Thoracic aorta (tissue), 2 donors: ENCODE data around the gene LRP2BP. TPM values are rescaled to one million over a fixed set of nuclear protein-coding genes. Genes with fewer than 3 reads are reported as not detected.
A peak's percentile ranks its signal among the peaks of the same experiment; 100 is the strongest.

Experiments used
- ATAC-seq: fragments of 150-250 bp; one replicate; pipeline ENCODE4 v1.8.0; 2017; ENCODE audit warnings: low read depth; ENCODE audit not compliant: insufficient number of reproducible peaks, low FRiP score
- DNase-seq: peaks from one replicate; pipeline ENCODE4 v3.0.0-alpha.2; 2020; ENCODE audit warnings: low spot score
- H3K27ac ChIP-seq, 2 donors: fragments of 200-600 bp; sonication (generic); 1 replicate in 1 of 2; 2 replicates in 1 of 2; pipeline ENCODE4 v1.5.1; 2016; ENCODE audit warnings: mild to moderate bottlenecking in 2 of 2, moderate library complexity in 2 of 2
- H3K27me3 ChIP-seq: fragments of 200-600 bp; sonication (generic); replicated peaks from 2 replicates; pipeline ENCODE4 v1.6.0; 2016; ENCODE audit warnings: mild to moderate bottlenecking; ENCODE audit not compliant: insufficient read depth
- H3K36me3 ChIP-seq: fragments of 200-600 bp; sonication (generic); one replicate; pipeline ENCODE4 v1.5.1; 2016
- H3K4me1 ChIP-seq, 2 donors: fragments of 200-600 bp; sonication (generic); 1 replicate in 1 of 2; 2 replicates in 1 of 2; pipeline versions ENCODE4 v1.5.1 to v1.6.0; 2016; ENCODE audit warnings: low read depth in 2 of 2, mild to moderate bottlenecking in 1 of 2; ENCODE audit not compliant: control insufficient read depth in 1 of 2
- H3K4me3 ChIP-seq: fragments of 200-600 bp; sonication (generic); 2 replicates; pipeline ENCODE4 v1.5.1; 2016; ENCODE audit warnings: mild to moderate bottlenecking
- H3K9me3 ChIP-seq: fragments of 200-600 bp; sonication (generic); 2 replicates; pipeline ENCODE4 v1.5.1; 2016
- total RNA-seq, 2 donors: library from RNA; depleted of rRNA; stranded (reverse); fragments of >200 nt; gene quantifications; one replicate each; pipeline versions ENCODE4 v1.1.0 to v1.2.3, GENCODE V29; 2016
- TF ChIP-seq, protein P1 (sequence below): fragments of 200-600 bp; sonication (generic); IDR thresholded peaks from one replicate; pipeline ENCODE4 v1.5.1; 2019; ENCODE audit warnings: antibody characterized with exemption

LRP2BP gene
- total RNA-seq, 2 donors from 2014 or later = 4.4 to 7.6 TPM

DNA sequence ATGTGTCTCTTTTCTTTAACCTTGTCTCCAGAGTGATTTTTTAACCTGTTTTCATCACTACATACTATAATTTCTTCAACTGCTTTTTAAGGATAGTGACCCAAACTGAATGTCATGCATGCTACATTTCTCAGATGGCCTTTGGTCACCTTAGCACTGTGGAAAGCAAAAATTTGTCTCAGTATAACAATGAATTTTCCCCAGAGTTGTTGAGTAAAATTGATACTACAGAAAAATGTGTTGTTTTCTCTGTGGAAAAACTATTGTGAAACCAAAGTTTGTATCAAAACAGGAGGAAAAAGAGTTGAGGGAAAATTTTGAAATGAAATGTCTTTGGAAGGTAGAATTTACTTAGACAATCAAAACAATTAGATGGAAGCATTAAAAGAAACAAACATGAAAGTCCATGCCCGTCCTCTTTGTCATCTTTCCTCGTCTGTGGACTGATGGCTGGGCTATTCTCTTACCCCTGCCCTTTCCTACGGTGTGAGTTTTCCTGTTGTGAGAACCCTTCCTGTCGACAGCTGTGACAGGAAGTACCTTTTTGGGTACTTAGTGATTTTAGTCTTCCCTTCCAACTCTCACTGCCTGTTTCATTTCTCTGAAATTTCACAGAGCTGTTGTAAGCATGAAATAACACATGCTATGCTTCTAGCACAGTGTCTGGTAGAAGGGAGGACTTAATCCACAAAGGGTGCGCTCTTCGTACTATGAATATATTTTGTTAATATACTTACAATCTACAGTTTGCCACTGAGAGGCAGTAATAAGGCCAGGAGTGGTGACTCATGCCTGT is 50.8 kb downstream of the LRP2BP start:
- Histone ChIP-seq H3K27ac (peak overlapping the region; percentile 73 to 89), H3K4me1 (peaks cover 18 to 31% of the 10 kb centered on the region in 2 donors), H3K27me3 (no peaks in the 10 kb centered on the region), H3K9me3 (no peaks in the 10 kb centered on the region), H3K36me3 (no peaks in the 10 kb centered on the region), H3K4me3 (peak overlapping the region; percentile 55)
- ATAC-seq = no peak
- DNase-seq = no peak
- TF ChIP-seq, protein P1, sequence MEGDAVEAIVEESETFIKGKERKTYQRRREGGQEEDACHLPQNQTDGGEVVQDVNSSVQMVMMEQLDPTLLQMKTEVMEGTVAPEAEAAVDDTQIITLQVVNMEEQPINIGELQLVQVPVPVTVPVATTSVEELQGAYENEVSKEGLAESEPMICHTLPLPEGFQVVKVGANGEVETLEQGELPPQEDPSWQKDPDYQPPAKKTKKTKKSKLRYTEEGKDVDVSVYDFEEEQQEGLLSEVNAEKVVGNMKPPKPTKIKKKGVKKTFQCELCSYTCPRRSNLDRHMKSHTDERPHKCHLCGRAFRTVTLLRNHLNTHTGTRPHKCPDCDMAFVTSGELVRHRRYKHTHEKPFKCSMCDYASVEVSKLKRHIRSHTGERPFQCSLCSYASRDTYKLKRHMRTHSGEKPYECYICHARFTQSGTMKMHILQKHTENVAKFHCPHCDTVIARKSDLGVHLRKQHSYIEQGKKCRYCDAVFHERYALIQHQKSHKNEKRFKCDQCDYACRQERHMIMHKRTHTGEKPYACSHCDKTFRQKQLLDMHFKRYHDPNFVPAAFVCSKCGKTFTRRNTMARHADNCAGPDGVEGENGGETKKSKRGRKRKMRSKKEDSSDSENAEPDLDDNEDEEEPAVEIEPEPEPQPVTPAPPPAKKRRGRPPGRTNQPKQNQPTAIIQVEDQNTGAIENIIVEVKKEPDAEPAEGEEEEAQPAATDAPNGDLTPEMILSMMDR = no peak

DNA sequence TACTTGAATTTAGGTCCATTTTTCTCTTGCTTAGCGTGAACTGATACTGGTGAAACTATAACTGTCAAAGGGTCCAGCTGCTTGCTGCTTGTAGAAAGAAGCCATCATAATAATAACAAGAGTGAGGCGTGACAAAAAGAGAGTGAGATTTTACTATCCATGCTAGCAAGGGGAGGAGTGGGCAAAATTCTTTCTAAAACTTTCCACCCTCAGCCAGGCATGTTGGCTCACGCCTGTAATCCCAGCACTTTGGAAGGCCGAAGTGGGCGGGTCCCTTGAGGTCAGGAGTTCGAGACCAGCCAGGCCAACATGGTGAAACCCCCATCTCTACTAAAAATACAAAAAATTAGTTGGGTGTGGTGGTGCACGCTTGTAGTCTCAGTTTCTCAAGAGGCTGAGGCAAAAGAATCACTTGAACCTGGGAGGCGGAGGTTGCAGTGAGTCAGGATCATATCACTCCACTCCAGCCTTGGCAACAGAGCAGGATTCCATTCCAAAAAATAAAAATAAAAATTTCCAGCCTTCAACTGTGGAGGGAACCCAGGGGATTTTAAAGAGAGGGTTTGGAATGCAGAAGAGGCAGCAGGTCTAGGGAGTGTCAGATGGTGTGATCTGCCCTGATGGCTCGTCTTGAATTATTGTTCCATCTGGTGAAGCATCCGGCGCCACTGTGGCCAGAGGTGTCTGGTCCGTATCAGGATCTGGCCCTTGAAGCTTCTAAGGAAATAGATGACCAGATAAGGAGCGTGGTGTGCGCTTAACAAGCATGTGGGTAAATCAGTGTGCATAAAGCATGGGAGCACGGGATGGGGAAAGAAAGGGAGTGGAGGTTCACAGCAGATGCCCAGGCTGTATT is 51.8 kb downstream of the LRP2BP start:
- Histone ChIP-seq H3K27ac (peak overlapping the region; percentile 73 to 89), H3K27me3 (no peaks in the 10 kb centered on the region), H3K36me3 (no peaks in the 10 kb centered on the region), H3K4me1 (peaks cover 18 to 31% of the 10 kb centered on the region in 2 donors), H3K9me3 (no peaks in the 10 kb centered on the region), H3K4me3 (peak overlapping the region; percentile 55)
- DNase-seq = no peak
- TF ChIP-seq, protein P1 = no peak
- ATAC-seq = peak; percentile 40

DNA sequence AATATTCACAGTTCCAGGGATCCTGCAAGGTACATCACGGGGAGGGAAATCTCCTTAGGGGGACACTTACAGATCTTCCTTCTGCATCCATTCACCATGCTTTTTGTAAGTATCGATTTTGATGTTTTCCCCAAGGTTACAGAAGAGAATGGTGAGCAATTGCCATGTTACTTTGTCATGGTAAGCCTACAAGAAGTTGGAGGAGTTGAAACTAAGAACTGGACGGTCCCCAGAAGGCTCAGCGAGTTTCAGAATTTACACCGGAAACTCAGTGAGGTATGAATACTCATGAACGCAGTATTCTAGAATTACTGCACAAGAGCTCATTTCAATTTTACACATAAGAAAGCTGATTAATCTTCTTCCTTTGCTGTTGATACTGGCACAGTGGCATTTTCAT is 53.9 kb downstream of the LRP2BP start:
- TF ChIP-seq, protein P1 = no peak
- Histone ChIP-seq H3K27me3 (no peaks in the 10 kb centered on the region), H3K27ac (peak overlapping the region in 1 of 2 donors; percentile 1), H3K4me1 (peaks cover 18 to 28% of the 10 kb centered on the region in 2 donors), H3K9me3 (no peaks in the 10 kb centered on the region), H3K36me3 (no peaks in the 10 kb centered on the region), H3K4me3 (no peak overlapping the region)
- DNase-seq (no peak), ATAC-seq (no peak)

DNA sequence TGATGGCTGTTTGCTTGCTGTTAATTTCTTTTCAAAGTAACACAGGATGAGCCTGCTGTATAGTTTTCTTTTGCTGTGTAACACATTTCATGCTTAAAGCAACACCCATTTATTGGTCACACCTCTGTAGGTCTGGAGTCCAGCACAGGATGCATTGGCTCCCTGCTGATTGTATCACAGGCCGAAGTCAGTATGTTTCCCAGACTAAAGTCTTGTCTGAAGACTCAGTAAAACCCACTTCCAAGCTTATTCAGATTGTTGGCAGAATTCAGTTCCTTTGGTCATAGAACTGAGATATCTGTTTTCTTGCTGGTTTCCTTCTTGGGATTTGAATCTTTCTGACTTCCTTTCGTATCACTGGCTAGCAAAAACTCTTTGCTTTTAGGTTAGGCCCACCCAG is 54.3 kb downstream of the LRP2BP start:
- Histone ChIP-seq H3K27me3 (no peaks in the 10 kb centered on the region), H3K4me1 (peaks cover 18 to 23% of the 10 kb centered on the region in 2 donors), H3K4me3 (no peak overlapping the region), H3K27ac (peak overlapping the region in 1 of 2 donors; percentile 1), H3K9me3 (no peaks in the 10 kb centered on the region), H3K36me3 (no peaks in the 10 kb centered on the region)
- DNase-seq (no peak), ATAC-seq (no peak)
- TF ChIP-seq, protein P1 = no peak

DNA sequence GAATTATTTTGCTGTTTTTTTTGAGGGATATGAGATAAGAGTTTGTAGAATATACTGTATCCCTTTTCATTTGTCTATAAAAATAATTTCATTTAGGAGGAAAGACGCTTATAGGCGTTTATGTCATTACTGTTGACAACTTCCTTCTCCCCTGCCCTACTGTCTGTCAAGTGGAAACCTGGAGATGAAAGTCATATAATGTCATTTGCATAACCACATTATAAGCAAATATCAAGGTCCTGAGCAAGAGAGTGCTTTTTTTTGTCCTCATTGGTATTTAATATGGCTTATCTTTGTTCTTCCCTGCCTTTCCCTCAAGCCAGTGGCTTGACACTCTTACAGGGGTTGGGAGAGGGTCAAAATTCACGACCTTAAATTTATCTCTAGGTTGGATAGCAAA is 55.8 kb downstream of the LRP2BP start:
- H3K27me3 ChIP-seq = no peaks in the 10 kb centered on the region
- H3K27ac ChIP-seq = peak overlapping the region in 1 of 2 donors; percentile 46
- DNase-seq = no peak
- no peak for ATAC-seq
- no peaks in the 10 kb centered on the region for H3K9me3 ChIP-seq
- H3K36me3 ChIP-seq = no peaks in the 10 kb centered on the region
- TF ChIP-seq, protein P1 = no peak
- peaks cover 8 to 13% of the 10 kb centered on the region in 2 donors for H3K4me1 ChIP-seq
- H3K4me3 ChIP-seq = no peak overlapping the region
